Esophagus muscularis mucosa (tissue), 4 donors: ENCODE data around the gene GASK1A. TPM values are rescaled to one million over a fixed set of nuclear protein-coding genes. Genes with fewer than 3 reads are reported as not detected.
A peak's percentile ranks its signal among the peaks of the same experiment; 100 is the strongest.

ENCODE experiments used
- DNase-seq: peaks from one replicate; pipeline ENCODE4 v3.0.0-alpha.2; 2017; ENCODE audit errors: extremely low spot score
- H3K27ac ChIP-seq, 4 donors: fragments of 200-600 bp; sonication (generic); replicated peaks in 1 of 4; 1 replicate in 3 of 4; 2 replicates in 1 of 4; pipeline ENCODE4 v1.5.1; 2016 to 2019; ENCODE audit warnings: mild to moderate bottlenecking in 1 of 4
- H3K27me3 ChIP-seq, 4 donors: fragments of 200-600 bp; sonication (generic); one replicate each; pipeline versions ENCODE4 v1.5.1 to v1.6.0; 2016 to 2019
- H3K36me3 ChIP-seq, 4 donors: fragments of 200-600 bp; sonication (generic); one replicate each; pipeline ENCODE4 v1.5.1; 2016 to 2019
- H3K4me1 ChIP-seq, 4 donors: fragments of 200-600 bp; sonication (generic); one replicate each; pipeline ENCODE4 v1.5.1; 2016 to 2019
- H3K4me3 ChIP-seq, 4 donors: fragments of 200-600 bp; sonication (generic); 1 replicate in 2 of 4; 2 replicates in 2 of 4; pipeline ENCODE4 v1.5.1; 2016 to 2019; ENCODE audit warnings: mild to moderate bottlenecking in 4 of 4, moderate library complexity in 1 of 4
- H3K9me3 ChIP-seq, 4 donors: fragments of 200-600 bp; sonication (generic); 1 replicate in 3 of 4; 2 replicates in 1 of 4; pipeline ENCODE4 v1.5.1; 2016 to 2019
- CTCF ChIP-seq, 3 experiments: fragments of 200-600 bp in 2 of 3; fragments of 450-650 bp in 1 of 3; sonication (generic) in 2 of 3; IDR thresholded peaks; one replicate each; pipeline ENCODE4 v1.5.1; 2017 to 2019; ENCODE audit warnings: antibody characterized with exemption in 3 of 3, mild to moderate bottlenecking in 2 of 3, moderate library complexity in 1 of 3
- EP300 ChIP-seq: sonication (generic); formaldehyde crosslinking; IDR thresholded peaks from one replicate; pipeline ENCODE4 v1.6.1; 2017; ENCODE audit warnings: antibody characterized with exemption
- POLR2A ChIP-seq: fragments of 450-650 bp; IDR thresholded peaks from one replicate; pipeline ENCODE4 v1.6.1; 2017; ENCODE audit warnings: antibody characterized with exemption, moderate library complexity, mild to moderate bottlenecking, low read depth
- POLR2AphosphoS5 ChIP-seq, 2 donors: sonication (generic); formaldehyde crosslinking; IDR thresholded peaks; one replicate each; pipeline ENCODE4 v1.6.1; 2017; ENCODE audit warnings: antibody characterized with exemption in 2 of 2
- WGBS: methylation state at CpG from one replicate; pipeline ENCODE4 v1.1.5; 2018; 5-methylcytosine and 5-hydroxymethylcytosine counted together
- intact Hi-C: fragments of 100-400 bp; cut with DNase I; formaldehyde crosslinking; loops from one replicate; pipeline ENCODE4 v1.15.1; 2023
- total RNA-seq, 4 donors: library from RNA; depleted of rRNA; stranded (reverse); fragments of >200 nt; gene quantifications; one replicate each; pipeline versions ENCODE4 v1.1.0 to v1.2.1, GENCODE V29; 2016

The GASK1A gene
- total RNA-seq, 4 donors from 2014 or later, result 10.2 to 22.1 (median 15.8) TPM

GRCh38 chr3:42936157-42936981 lies 42.7 kb upstream of the GASK1A start:
- intact Hi-C loops, result no loop called here
- DNase-seq, result no peak
- Histone ChIP-seq H3K27me3 (no peaks in the 10 kb centered on the region), H3K9me3 (no peaks in the 10 kb centered on the region), H3K36me3 (peaks cover 0 to 5% (median 0%) of the 10 kb centered on the region in 4 donors), H3K27ac (peak overlapping the region in 2 of 4 donors; percentile 15 to 44), H3K4me3 (peak overlapping the region; percentile 36 to 59 (median 48)), H3K4me1 (peaks cover 0 to 5% (median 1%) of the 10 kb centered on the region in 4 donors)
- TF ChIP-seq CTCF (IDR thresholded peaks at IDR 0.05), result no peak
- peak in 1 of 2 donors; percentile 21 for TF ChIP-seq POLR2AphosphoS5 (IDR thresholded peaks at IDR 0.05)
- WGBS, result 77% methylated on average over 38 of the region's 43 CpGs

- peaks cover 0 to 10% (median 0%) of the 10 kb centered on the region in 4 donors for H3K36me3 ChIP-seq
- no peak for DNase-seq
- H3K27ac ChIP-seq, result no peak overlapping the region
- WGBS, result 97% methylated on average over 3 of the region's 3 CpGs
- TF ChIP-seq CTCF (IDR thresholded peaks at IDR 0.05), result no peak
- TF ChIP-seq POLR2AphosphoS5 (IDR thresholded peaks at IDR 0.05), result no peak
- no peak for TF ChIP-seq EP300
- no peak for TF ChIP-seq POLR2A
- no peak overlapping the region for H3K4me3 ChIP-seq
- peaks cover 0 to 5% (median 1%) of the 10 kb centered on the region in 4 donors for H3K4me1 ChIP-seq
- H3K9me3 ChIP-seq, result no peaks in the 10 kb centered on the region
- H3K27me3 ChIP-seq, result no peaks in the 10 kb centered on the region
- intact Hi-C loops, result no loop called here
These were observed 41.8 kb upstream of the GASK1A start for GRCh38 chr3:42937334-42937733.

- H3K4me1 ChIP-seq, result no peaks in the 10 kb centered on the region
- no peaks in the 10 kb centered on the region for H3K27me3 ChIP-seq
- H3K27ac ChIP-seq, result no peak overlapping the region
- H3K36me3 ChIP-seq, result peaks cover 0 to 18% (median 3%) of the 10 kb centered on the region in 4 donors
- DNase-seq, result no peak
- intact Hi-C loops, result no loop called here
- WGBS, result 84% methylated on average over 1 of the region's 1 CpG
- no peaks in the 10 kb centered on the region for H3K9me3 ChIP-seq
- TF ChIP-seq POLR2AphosphoS5 (IDR thresholded peaks at IDR 0.05), result no peak
- TF ChIP-seq CTCF (IDR thresholded peaks at IDR 0.05), result no peak
- TF ChIP-seq POLR2A, result no peak
- no peak for TF ChIP-seq EP300
- no peak overlapping the region for H3K4me3 ChIP-seq
These were observed 36.4 kb upstream of the GASK1A start for GRCh38 chr3:42942693-42943092.

- Histone ChIP-seq H3K36me3 (peaks cover 0 to 13% (median 3%) of the 10 kb centered on the region in 4 donors), H3K27ac (no peak overlapping the region), H3K4me3 (no peak overlapping the region), H3K27me3 (no peaks in the 10 kb centered on the region), H3K4me1 (no peaks in the 10 kb centered on the region), H3K9me3 (no peaks in the 10 kb centered on the region)
- intact Hi-C loops, result no loop called here
- DNase-seq, result no peak
- TF ChIP-seq POLR2A (no peak), POLR2AphosphoS5 (IDR thresholded peaks at IDR 0.05) (no peak), EP300 (no peak), CTCF (IDR thresholded peaks at IDR 0.05) (no peak)
- WGBS, result 92% methylated on average over 5 of the region's 5 CpGs
These were observed 33.1 kb upstream of the GASK1A start for GRCh38 chr3:42946050-42946449.
